Posterior vena cava (tissue), 2 donors: ENCODE measurements around the gene MORN2. TPM values are rescaled to one million over a fixed set of nuclear protein-coding genes. Genes with fewer than 3 reads are reported as not detected.
"Not testable (repeated sequence)": the region's sequence is repeated elsewhere in the genome, so short reads cannot be mapped to it uniquely, and the experiment has no call there.

Experiments
- DNase-seq: peaks from one replicate; pipeline ENCODE4 v3.0.0-alpha.2; 2020; ENCODE audit warnings: low spot score
- intact Hi-C, 2 donors: fragments of 100-400 bp; cut with DNase I; formaldehyde crosslinking; loops; one replicate each; pipeline versions ENCODE4 v1.14.1 to v1.14.2; 2022 to 2023
- long read RNA-seq, 2 donors: library from polyadenylated mRNA; unstranded; transcript quantifications; one replicate each; pipeline ENCODE4 v2.0.0, GENCODE V29; 2020 to 2021
- total RNA-seq, 2 donors: library from RNA; stranded (reverse); fragmentation: NEBNext Ultra II Directional; extraction: Animal tissue kit (Norgen Biotek cat#: 25700); gene quantifications; one replicate each; pipeline ENCODE4 v1.2.1, GENCODE V29; 2021
- donor health status: DM: yes; HTN: yes; CAD: no.
- donor health status: DM: yes; HTN: yes; CAD: no.

MORN2 gene
- total RNA-seq: 10 to 100 TPM; 11.2 to 14.9 TPM
- long read RNA-seq, donor 1, partial matches to known transcripts: 0 of 2 reads
- long read RNA-seq, donor 1, other reads (novel, unspliced or antisense): 0 of 2 reads
- long read RNA-seq, donor 2, transcript MORN2-201 (5 exons, 739 nt): major isoform, 6 of 6 reads
- long read RNA-seq, donor 2, partial matches to known transcripts: 0 of 6 reads
- long read RNA-seq, donor 2, other reads (novel, unspliced or antisense): 0 of 6 reads

DNA sequence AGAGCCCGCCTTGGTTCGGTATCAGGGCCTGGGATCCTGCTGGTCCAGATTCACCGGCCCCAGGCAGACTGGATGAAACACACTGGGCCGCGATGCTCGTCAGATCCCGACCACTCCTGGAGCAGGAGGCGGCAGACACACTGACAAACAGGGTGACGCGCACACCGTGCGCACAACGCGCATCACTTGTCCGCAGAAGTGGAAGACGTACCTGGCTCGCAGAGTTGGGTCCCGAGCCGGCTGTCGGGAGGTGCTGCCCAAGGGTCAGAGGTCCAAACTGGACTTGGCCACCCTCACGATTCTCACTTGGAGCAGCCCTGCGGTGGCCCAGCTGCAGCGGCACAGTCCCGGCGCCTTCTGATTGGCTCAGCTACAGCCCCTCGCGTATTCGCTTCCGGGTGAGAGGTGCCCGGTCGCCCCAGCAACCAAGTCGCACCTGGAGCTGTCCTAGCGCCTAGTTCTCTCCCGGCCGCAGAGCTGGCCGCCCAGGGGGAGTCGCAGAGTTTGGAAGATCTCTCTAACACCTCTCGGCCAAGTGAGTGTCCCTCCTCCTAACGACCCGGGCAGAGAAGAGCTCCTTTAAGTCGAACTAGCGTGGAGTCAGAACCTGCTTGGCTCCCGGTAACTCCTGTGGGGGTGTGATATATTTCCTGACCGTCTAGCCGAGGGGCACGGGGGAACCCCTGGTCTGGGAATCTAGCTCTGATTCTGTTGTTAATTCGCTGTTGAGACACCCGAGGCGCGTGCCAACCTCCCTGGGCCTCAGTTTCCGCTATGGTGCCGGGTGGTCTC is at the start of gene MORN2, which contains the start of gene DHX57:
Gene MORN2 (plus strand): TSS at position 401 of the 792 bp plus-strand sequence.
Gene DHX57 (minus strand): TSS at position 359 of the 792 bp plus-strand sequence. CDS start 7,529 bp downstream, outside the sequence.
- peak; percentile 96 for DNase-seq
- intact Hi-C loops: no loop called here

DNA sequence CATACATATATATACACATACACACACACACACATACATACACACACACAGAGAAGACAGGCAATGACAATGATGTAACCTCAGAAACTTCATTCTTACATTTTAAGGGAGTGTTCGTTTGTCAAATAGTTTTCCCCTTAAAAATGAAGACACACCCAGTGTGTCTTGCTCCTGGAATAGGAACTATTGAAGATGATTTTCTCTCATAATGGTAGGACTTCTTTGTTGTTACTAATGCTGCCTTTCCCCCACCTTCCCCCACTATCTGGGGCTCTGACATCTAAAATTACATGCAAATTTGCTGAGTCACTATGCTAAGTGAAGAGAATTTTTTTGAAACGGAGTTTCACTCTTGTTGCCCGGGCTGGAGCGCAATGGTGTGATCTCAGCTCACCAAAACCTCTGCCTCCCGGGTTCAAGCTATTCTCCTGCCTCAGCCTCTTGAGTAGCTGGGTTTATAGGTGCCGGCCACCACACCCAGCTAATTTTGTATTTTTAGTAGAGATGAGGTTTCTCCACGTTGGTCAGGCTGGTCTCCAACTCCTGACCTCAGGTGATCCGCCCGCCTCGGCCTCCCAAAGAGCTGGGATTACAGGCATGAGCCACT is 48.1 kb upstream of the MORN2 start:
- intact Hi-C loops, DNase-seq: not testable (repeated sequence)

DNA sequence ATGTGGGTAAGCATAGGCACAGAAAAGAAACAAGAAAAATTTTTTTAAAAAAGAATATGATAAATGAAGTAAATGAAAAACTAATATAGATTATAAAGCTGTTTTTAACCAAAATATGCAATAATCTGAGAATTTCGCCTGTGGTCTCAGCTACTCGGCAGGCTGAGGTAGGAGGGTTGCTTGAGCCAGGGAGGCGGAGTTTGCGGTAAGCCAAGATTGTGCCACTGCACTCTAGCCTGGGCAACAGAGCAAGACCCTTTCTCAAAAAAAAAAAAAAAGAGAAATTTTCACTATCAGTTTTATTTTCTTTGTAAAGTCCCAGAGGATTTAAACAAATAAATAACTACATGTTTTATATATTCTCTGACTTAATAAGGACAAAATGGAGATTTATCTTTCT is 47.3 kb upstream of the MORN2 start:
- intact Hi-C loops: no loop called here
- DNase-seq: no peak

DNA sequence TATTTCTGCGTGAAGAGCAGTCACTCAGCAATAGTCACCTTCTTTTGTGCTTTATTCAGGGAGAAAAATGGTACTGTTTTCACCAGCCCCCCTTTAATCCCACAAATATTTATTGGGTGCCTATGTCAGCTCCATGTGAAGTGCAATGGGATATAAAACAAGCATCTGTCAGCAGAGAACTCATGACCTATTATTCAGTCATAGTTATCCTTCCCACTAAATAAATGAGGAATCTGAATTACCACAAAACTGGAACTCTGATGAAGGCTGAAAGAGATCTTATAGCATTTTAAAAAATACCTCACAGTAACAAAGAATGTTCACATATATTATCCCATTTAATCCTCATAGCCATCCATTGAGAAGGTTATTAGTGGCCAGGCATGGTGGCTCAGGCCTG is 45.8 kb upstream of the MORN2 start:
- intact Hi-C loops: no loop called here
- DNase-seq: no peak

DNA sequence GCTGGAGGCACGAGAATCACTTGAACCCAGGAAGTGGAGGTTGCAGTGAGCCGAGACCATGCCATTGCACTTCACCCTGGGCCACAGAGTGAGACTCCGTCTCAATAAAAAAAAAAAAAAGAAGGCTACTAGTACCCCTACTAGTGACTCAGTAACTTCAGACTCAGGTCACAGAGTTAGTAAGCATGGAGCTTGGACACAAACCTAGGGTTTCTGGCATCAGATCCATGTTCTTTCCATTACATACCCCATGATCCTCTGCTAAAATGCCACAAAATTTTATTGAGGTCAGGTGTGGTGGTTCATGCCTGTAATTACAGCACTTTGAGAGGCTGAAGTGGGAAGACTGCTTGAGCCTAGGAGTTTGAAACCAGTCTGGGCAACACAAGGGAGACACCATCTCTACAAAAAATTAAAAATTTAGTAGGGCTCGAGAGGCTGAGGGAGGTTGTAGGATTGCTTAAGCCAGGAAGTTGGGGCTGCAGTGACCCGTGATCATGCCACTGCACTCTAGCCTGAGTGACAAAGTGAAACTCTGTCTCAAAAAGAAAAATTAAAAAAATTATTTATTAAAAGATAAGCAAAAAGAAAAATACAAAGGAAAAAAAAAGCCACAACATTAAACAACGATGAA is 45.1 kb upstream of the MORN2 start:
- DNase-seq: no peak
- intact Hi-C loops: no loop called here

DNA sequence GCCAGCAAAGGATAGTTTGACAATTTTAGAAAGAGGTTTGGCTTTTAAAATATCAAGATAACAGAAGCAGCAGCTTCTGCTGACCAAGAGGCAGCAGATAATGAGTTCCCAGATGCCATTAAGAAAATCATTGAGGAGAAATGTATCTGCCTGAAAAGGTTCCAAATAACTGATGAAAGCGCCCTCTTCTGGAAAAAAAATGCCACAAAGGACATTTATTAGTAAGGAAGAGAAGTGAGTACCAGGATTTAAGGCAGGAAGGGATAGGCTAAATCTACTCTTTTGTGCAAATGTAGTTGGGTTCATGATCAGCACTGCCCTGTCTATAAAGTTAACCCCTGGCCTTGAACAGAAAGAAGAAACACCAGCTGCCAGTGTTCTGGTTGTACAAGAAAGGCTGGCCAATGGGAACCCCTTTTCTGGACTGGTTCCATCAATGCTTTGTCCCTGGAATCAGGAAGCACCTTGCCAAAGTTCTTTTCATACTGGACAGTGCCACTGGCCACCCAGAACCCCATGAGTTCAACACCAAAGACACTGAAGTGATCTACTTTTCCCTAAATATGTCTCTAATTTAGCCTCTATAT is 40.7 kb upstream of the MORN2 start:
- intact Hi-C loops: no loop called here
- no peak for DNase-seq

DNA sequence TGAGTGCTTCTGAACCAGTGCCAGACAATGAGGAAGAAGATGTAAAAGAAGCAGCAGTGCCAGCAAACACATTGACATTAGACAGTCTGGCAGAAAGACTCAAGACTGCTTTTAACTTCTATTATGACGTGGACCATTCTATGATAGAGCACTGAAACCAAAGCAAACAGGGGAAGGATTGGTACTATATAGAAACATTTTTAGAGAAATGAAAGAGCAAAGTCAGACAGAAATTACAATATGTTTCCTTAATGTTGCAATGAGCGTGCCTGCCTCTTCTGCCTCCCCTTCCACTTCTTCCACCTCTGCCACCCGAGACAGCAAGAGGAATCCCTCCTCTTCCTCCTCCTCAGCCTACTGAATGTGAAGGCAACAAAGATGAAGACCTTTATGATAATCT is 39.8 kb upstream of the MORN2 start:
- intact Hi-C loops: no loop called here
- no peak for DNase-seq

DNA sequence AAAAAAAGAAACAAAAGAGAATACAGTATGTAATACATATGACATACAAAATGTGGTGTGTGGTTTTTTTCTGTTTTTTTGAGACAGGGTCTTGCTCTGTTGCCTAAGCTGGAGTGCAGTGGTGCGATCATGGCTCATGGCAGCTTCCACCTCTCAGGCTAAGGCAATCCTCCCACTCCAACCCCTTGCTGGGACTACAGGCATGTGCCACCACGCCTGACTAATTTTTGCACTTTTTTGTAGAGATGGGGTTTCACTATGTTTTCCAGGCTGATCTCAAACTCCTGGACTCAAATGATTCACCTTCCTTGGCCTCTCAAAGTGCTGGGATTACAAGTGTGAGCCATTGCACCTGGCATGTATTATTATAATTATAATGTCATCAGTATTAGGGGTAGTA is 39.0 kb upstream of the MORN2 start:
- intact Hi-C loops: no loop called here
- no peak for DNase-seq

DNA sequence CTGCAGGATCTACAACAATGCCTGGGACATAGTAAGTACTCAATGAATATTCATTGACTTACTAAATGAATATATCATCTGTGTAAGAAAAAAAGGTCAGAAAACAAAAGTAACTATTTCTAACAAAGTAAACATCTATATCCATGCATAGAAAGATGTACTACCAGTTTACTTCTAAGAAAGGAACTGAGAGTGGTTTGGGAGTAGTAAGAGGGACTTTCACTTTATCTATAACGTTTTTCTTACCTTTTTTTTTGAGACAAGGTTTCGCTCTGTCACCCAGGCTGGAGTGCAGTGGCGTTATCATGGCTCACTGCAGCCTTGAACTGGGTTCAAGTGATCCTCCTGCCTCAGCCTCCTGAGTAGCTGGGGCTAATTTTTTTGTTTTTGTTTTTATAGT is 25.7 kb upstream of the MORN2 start:
- intact Hi-C loops: no loop called here

DNA sequence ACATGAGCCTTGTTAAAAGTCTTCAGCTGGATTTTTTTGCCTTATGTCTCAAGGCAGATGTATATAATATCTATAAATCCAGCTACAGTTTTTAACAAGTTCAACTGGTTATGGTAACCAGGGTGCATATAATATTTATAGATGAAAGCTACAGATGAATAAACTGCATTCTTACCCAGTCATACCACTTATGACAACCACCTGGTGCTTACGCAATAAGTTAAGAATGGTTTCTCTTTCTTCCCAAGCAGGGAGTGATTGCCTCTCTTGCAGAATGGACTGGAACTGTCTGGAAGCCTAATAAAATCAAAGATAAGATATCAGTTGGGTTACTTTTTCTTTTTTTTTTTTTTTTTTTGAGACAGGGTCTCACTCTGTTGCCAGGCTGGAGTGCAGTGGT is 19.6 kb upstream of the MORN2 start:
- intact Hi-C loops: no loop called here

More for the DNA sequence above, 25.7 kb upstream of the MORN2 start:
- no peak for DNase-seq

DNA sequence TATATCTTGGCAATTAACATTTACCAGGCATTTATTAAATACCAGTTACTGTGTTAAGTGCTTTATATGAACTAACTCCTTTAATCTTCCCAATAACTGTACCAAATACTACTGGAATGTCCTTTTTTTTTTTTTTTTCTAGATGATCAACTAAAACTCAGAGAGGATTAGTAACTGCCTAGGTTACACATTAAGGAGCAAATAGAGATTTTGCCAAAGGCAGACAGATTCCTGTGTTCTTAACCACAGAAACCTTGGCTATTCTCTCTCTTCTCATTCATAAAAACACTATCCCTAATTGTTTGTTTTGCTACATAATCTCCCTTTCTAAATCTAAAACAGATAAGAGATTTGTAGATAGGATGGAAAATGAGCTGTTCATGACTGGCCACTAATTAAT is 13.3 kb upstream of the MORN2 start:
- no peak for DNase-seq
- intact Hi-C loops: no loop called here

More for the DNA sequence above, 19.6 kb upstream of the MORN2 start:
- no peak for DNase-seq

DNA sequence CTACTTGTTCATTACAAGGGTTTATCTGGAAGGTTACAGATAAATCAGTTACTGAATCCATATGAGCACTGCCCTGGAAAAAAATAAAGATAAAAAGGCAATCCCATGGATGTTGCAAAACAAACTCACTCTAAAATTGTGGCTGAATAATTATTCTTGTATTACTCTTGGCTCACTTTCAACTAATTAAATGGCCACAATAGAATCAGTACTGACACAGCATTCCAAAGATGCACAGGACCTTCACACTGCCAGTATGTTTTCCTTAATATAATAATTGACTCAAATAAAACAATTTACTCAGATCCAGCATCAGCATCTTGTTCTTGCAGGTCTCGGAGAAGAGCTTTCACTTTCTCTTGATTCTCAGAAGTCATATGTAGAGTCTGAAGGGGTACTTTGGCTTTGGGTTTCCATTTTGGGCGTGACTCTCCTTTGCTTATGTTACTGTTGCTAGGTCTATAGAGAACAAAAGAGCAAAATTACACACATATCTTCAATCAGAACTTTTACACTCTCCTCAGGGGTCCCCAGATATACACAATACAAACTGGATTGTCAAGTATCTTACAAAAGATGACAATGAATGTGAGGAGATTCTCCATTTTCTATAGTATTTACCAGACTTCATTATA is 12.6 kb upstream of the MORN2 start:
- intact Hi-C loops: no loop called here

DNA sequence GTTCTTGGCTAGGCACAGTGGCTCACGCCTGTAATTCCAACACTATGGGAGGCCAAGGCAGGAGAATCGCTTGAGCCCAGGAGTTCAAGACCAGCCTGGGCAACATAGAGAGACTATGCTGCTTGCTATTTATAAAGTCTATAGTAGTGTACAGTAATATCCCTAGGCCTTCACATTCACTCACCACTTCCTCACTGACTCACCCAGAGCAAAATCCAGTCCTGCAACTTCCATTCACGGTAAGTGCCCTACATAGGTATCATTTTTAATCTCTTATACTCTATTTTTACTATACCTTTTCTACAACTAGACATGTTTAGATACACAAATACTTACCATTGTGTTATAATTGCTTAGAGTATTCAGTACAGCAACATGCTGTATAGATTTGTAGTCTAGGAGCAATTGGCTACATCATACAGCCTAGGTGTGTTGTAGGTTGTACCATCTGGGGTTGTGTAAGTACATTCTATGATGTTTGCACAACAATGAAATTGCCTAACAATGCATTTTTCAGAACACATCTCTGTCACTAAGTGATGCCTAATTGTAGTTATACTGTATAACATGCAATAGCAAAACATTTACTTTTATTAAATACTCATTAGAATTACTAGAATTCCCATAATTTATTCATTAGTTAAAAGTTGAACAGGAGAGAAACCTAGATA is 8.9 kb upstream of the MORN2 start:
- no peak for DNase-seq
- intact Hi-C loops: no loop called here

More for the DNA sequence above, 12.6 kb upstream of the MORN2 start:
- DNase-seq: no peak

DNA sequence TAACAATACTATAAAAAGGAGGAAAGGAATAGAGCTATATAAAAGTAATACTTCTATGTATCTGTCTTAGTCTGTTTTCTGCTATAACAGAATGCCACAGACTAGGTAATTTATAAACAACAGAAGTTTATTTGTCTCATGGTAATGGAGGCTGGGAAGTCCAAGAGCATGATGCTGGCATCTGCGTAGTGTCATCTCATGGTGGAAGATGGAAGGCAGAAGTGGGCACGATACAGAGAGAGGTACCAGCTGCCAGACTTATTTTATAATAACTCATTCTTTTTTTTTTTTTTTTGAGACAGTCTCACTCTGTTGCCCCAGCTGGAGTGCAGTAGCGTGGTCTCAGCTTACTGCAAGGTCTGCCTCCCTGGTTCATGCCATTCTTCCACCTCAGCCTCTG is 4.3 kb upstream of the MORN2 start:
- intact Hi-C loops: no loop called here
- DNase-seq: no peak

DNA sequence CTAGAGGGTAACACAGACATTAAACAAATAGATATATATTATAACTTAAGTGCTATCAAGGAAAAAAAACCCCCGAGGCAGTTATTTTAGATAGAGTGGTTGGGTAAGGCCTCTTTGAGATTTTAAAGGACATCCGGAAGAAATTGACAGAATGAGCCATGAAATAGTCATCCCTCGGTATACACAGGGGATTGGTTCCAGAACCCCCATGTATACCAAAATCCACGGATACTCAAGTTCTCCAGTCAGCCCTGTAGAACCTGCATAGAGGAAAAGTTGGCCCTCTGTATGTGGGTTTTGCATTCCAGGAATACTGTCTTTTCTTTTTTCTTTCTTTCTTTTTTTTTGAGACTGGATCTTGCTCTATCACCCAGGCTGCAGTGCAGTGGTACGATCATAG is 2.0 kb upstream of the MORN2 start:
- intact Hi-C loops: no loop called here
- no peak for DNase-seq

DNA sequence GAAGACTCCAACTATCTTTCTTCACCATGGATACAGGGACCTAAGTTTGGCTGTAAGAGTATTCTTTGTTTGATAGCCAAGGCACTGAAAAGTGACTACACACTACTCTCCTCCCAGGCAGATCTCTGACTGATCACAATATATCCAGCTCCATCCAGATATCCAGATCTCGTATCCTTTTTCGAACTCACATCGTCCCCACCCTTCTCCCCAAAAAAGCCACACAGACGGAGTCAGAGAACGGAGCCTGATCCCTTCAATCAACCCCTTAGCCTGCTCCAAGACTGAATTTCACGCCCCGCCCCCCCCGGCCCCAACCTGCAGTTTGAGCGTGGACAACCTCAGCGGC is 575 bp upstream of the MORN2 start:
- intact Hi-C loops: no loop called here

DNA sequence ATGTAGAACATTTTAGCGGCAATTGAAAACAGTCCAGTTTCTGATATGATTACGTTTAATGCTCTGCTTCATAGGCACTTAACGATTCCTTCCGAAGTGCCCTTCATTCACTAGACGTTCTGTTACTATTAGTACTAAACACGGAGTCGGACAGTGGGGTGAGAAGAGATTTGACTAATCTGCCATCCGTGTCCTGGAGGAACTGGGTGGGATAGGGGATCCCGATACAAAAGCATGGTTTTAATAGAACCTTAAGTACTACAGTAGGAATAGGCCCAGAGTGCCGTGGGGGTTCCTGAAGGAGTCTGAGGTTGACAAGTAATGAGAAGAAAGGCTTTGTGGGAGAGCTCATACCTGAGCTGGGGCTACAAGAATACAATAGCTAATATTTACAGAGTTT is 631 bp downstream of the MORN2 start:
- DNase-seq: no peak
- intact Hi-C loops: no loop called here

More for the DNA sequence above, 575 bp upstream of the MORN2 start:
- no peak for DNase-seq

DNA sequence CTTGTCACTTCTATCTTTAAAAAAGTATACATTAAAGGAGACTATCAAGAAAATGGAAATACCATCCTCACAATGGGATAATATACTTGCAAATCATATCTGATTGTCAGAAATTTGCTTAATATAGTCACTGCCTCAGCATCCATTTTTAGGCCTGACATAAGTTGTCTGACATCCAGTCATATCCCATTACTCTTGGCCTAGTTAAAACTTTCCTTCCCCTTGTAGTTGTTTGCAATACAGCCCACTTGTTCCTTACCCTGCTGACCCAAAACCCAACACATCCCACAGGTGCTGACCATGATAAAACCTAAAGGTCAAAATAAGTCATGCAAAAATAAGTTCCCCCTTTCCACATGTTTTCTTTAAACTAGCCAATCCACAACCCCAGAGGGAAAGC is 10.3 kb downstream of the MORN2 start:
- intact Hi-C loops: no loop called here
- no peak for DNase-seq

DNA sequence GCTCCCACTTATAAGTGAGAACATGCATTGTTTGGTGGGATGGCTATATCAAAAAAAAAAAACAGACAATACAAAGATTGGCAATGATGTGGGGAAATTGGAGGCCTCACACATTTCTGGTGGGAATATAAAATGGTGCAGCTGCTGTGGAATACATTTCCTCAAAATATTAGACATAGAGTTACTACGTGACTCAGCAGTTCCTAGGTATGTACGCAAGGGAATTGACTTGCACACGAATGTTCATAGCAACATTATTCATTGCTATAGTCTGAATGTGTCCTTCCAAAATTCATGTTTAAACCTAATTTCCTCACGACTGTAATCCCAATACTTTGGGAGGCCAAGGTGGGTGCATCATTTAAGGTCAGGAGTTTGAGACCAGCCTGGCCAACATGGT is 11.6 kb downstream of the MORN2 start:
- intact Hi-C loops: no loop called here
- DNase-seq: no peak
